HCT116 (cell line): Measurements from ENCODE around the gene EPC1. TPM values are rescaled to one million over a fixed set of nuclear protein-coding genes. Genes with fewer than 3 reads are reported as not detected.

Source experiments
- ATAC-seq: fragments of 200-7000 bp; cut with Tn5 transposase; 2 replicates; pipeline ENCODE4 v1.9.1; 2020; ENCODE audit warnings: mild to moderate bottlenecking, moderate library complexity
- BruUV-seq: library from RNA; stranded (reverse); fragments of 400-500 nt; replicated peaks from 2 replicates; lab custom pipeline; 2021; lab: Mats Ljungman, UMichigan
- CTCF ChIA-PET: fragments of 300-600 bp; sonication (Branson Sonifier 250); formaldehyde crosslinking; loops from one replicate; lab custom pipeline; 2021; ENCODE audit warnings: antibody characterized with exemption; lab: Charles Lee
- POLR2A ChIA-PET: fragments of 300-600, 350-600 bp; sonication (Branson Sonifier 250); formaldehyde crosslinking; loops from one replicate; lab custom pipeline; 2021; ENCODE audit warnings: antibody characterized with exemption; lab: Charles Lee
- RAD21 ChIA-PET, 2 experiments: fragments of 300-600 bp; sonication (Branson Sonifier 250); formaldehyde crosslinking; loops; one replicate each; lab custom pipeline; 2023; ENCODE audit warnings: low total read pairs in 2 of 2; ENCODE audit not compliant: uncharacterized antibody in 2 of 2, unreplicated experiment in 2 of 2, low non-redundant PET in 1 of 2; lab: Charles Lee
- DNase-seq: peaks from one replicate; pipeline ENCODE4 v3.0.0-alpha.2; 2010; ENCODE audit warnings: low read depth, low spot score
- H2AFZ ChIP-seq: fragments of 200-600 bp; shearing (Covaris generic), sonication (generic); 2 replicates; pipeline ENCODE4 v1.6.1; 2017; ENCODE audit warnings: low read depth, mixed run types, mixed read lengths, antibody characterized with exemption, low read length; ENCODE audit not compliant: poor library complexity, severe bottlenecking
- H3K27ac ChIP-seq: 2 replicates; pipeline ENCODE4 v1.5.1; 2012; ENCODE audit warnings: low read depth, low read length
- H3K27me3 ChIP-seq: fragments of 200-600 bp; sonication (generic); 2 replicates; pipeline ENCODE4 v1.6.1; 2016; ENCODE audit warnings: mixed run types, low read length, mixed read lengths; ENCODE audit not compliant: insufficient read depth
- H3K36me3 ChIP-seq, 2 experiments: fragments of 200-500 bp in 1 of 2; fragments of 200-600 bp in 1 of 2; sonication (Bioruptor generic) in 1 of 2; sonication (generic) in 1 of 2; 2 replicates each; pipeline versions ENCODE4 v1.5.1 to v1.6.1; 2014 to 2016; ENCODE audit warnings: low read length in 2 of 2, inconsistent platforms in 1 of 2, mixed read lengths in 1 of 2, mixed run types in 1 of 2; ENCODE audit not compliant: insufficient read depth in 2 of 2, control insufficient read depth in 1 of 2
- H3K4me1 ChIP-seq, 2 experiments: fragments of 200-600 bp in 1 of 2; sonication (generic) in 1 of 2; 2 replicates each; pipeline versions ENCODE4 v1.5.1 to v1.6.1; 2012 to 2017; ENCODE audit warnings: low read length in 2 of 2, inconsistent platforms in 1 of 2, mild to moderate bottlenecking in 1 of 2, mixed read lengths in 1 of 2, mixed run types in 1 of 2, moderate library complexity in 1 of 2; ENCODE audit not compliant: insufficient read depth in 2 of 2, control insufficient read depth in 1 of 2
- H3K4me2 ChIP-seq: fragments of 200-600 bp; sonication (generic); 2 replicates; pipeline ENCODE4 v1.6.1; 2017; ENCODE audit warnings: mixed run types, low read length, mixed read lengths
- H3K4me3 ChIP-seq, 2 experiments: fragments of 200-600 bp in 1 of 2; sonication (generic) in 1 of 2; replicated peaks in 1 of 2; 2 replicates each; pipeline ENCODE4 v1.5.1; 2011 to 2016; ENCODE audit warnings: low read length in 2 of 2, control low read depth in 1 of 2, low read depth in 1 of 2, mild to moderate bottlenecking in 1 of 2, mixed read lengths in 1 of 2, mixed run types in 1 of 2
- H3K79me2 ChIP-seq: fragments of 200-600 bp; sonication (generic); 2 replicates; pipeline ENCODE4 v1.6.1; 2017; ENCODE audit warnings: mild to moderate bottlenecking, mixed run types, low read length, moderate library complexity, mixed read lengths; ENCODE audit not compliant: insufficient read depth
- H3K9ac ChIP-seq: fragments of 200-600 bp; sonication (generic); 2 replicates; pipeline ENCODE4 v1.6.1; 2016; ENCODE audit warnings: low read length, mixed read lengths
- H3K9me2 ChIP-seq: fragments of 200-600 bp; sonication (generic), shearing (Covaris generic); 2 replicates; pipeline ENCODE4 v1.6.1; 2017; ENCODE audit warnings: mixed run types, mild to moderate bottlenecking, moderate library complexity; ENCODE audit not compliant: insufficient read depth
- H3K9me3 ChIP-seq, 2 experiments: fragments of 200-500 bp in 1 of 2; fragments of 200-600 bp in 1 of 2; sonication (Bioruptor generic) in 1 of 2; sonication (generic) in 1 of 2; 2 replicates each; pipeline ENCODE4 v1.6.1; 2014 to 2017; ENCODE audit warnings: low read length in 2 of 2, mixed read lengths in 2 of 2, inconsistent platforms in 1 of 2, low read depth in 1 of 2, mild to moderate bottlenecking in 1 of 2, mixed run types in 1 of 2, moderate library complexity in 1 of 2; ENCODE audit not compliant: control insufficient read depth in 1 of 2, insufficient read depth in 1 of 2
- H4K20me1 ChIP-seq: fragments of 200-600 bp; sonication (generic), shearing (Covaris generic); 2 replicates; pipeline ENCODE4 v1.6.1; 2017; ENCODE audit warnings: mixed run types, mild to moderate bottlenecking, moderate library complexity; ENCODE audit not compliant: insufficient read depth
- ATF3 ChIP-seq: IDR thresholded peaks from 2 replicates; pipeline ENCODE4 v1.6.1; 2012
- CTCF ChIP-seq, 3 experiments: fragments of 200-600 bp in 1 of 3; sonication (generic) in 1 of 3; IDR thresholded peaks in 2 of 3; conservative IDR thresholded peaks in 1 of 3; 2 replicates each; pipeline ENCODE4 v1.5.1; 2012 to 2017; ENCODE audit warnings: low read depth in 2 of 3, low read length in 2 of 3, antibody characterized with exemption in 1 of 3, borderline replicate concordance in 1 of 3, control low read depth in 1 of 3, mild to moderate bottlenecking in 1 of 3, mixed read lengths in 1 of 3, mixed run types in 1 of 3, moderate library complexity in 1 of 3; ENCODE audit not compliant: insufficient read depth in 1 of 3
- EGR1 ChIP-seq: IDR thresholded peaks from 2 replicates; pipeline ENCODE4 v1.6.1; 2012; ENCODE audit warnings: low read depth
- FOSL1 ChIP-seq: IDR thresholded peaks from 2 replicates; pipeline ENCODE4 v1.6.1; 2012; ENCODE audit warnings: low read depth
- JUND ChIP-seq: IDR thresholded peaks from 2 replicates; pipeline ENCODE4 v1.6.1; 2012
- REST ChIP-seq: IDR thresholded peaks from 2 replicates; pipeline ENCODE4 v1.6.1; 2012; ENCODE audit warnings: low read depth
- YY1 ChIP-seq: IDR thresholded peaks from 2 replicates; pipeline ENCODE4 v1.6.1; 2011; ENCODE audit warnings: low read length, low read depth, moderate library complexity, mild to moderate bottlenecking; ENCODE audit not compliant: insufficient replicate concordance; ENCODE audit errors: extremely low read depth
- intact Hi-C: fragments of 100-400 bp; cut with micrococcal nuclease; formaldehyde crosslinking; loops from 2 replicates; pipeline ENCODE4 v1.10.0; 2022
- total RNA-seq: library from RNA; stranded (reverse); gene quantifications from one replicate; pipeline ENCODE4 v1.2.1, GENCODE V29; 2021; ENCODE audit not compliant: unreplicated experiment

EPC1 gene
- total RNA-seq, 1 experiment from 2014 or later = 20.1 TPM

- Histone ChIP-seq H2AFZ (no peak overlapping the region), H3K36me3 (no peaks in the 10 kb centered on the region), H3K4me1 (no peaks in the 10 kb centered on the region), H3K27me3 (no peaks in the 10 kb centered on the region), H3K27ac (no peak overlapping the region), H3K4me3 (no peak overlapping the region), H3K4me2 (no peak overlapping the region), H3K9ac (no peak overlapping the region), H4K20me1 (no peaks in the 10 kb centered on the region), H3K9me3 (no peaks in the 10 kb centered on the region), H3K9me2 (no peaks in the 10 kb centered on the region), H3K79me2 (no peaks in the 10 kb centered on the region; the same call in 1 of the 2 replicates)
- no TSS peak for BruUV-seq
- CTCF ChIA-PET = no interaction called here
- RAD21 ChIA-PET = no interaction called here
- intact Hi-C loops = loop anchor here (10.0 kb wide), 1 partner anchor 306 kb away; the partner anchor contains the start of gene KIF5B
- no peak for ATAC-seq
- no peak for TF ChIP-seq YY1
- no peak for TF ChIP-seq EGR1
- TF ChIP-seq JUND = no peak
- no peak for TF ChIP-seq ATF3
- no peak for TF ChIP-seq REST
- no peak for TF ChIP-seq CTCF (IDR thresholded peaks at IDR 0.05 in 2 of 3, conservative IDR thresholded peaks at IDR 0.05 in 1 of 3; ENCODE audit: borderline replicate concordance in 1 of 3, insufficient read depth in 1 of 3, low read depth in 2 of 3, low read length in 2 of 3)
- no peak for TF ChIP-seq FOSL1
- POLR2A ChIA-PET = no interaction called here
- DNase-seq = no peak
These were observed 13.9 kb upstream of the EPC1 start for GRCh38 chr10:32360884-32361283.
